ENCODE measurements around the gene KLC4. TPM values are rescaled to one million over a fixed set of nuclear protein-coding genes. Genes with fewer than 3 reads are reported as not detected.

Gene KLC4
- total and polyA plus RNA-seq, 9 of the 15 experiments (the other 6 are each of a cell fraction or from before 2014, with no cell fraction given) = 1.7 to 16.2 (median 7.7) TPM

DNA sequence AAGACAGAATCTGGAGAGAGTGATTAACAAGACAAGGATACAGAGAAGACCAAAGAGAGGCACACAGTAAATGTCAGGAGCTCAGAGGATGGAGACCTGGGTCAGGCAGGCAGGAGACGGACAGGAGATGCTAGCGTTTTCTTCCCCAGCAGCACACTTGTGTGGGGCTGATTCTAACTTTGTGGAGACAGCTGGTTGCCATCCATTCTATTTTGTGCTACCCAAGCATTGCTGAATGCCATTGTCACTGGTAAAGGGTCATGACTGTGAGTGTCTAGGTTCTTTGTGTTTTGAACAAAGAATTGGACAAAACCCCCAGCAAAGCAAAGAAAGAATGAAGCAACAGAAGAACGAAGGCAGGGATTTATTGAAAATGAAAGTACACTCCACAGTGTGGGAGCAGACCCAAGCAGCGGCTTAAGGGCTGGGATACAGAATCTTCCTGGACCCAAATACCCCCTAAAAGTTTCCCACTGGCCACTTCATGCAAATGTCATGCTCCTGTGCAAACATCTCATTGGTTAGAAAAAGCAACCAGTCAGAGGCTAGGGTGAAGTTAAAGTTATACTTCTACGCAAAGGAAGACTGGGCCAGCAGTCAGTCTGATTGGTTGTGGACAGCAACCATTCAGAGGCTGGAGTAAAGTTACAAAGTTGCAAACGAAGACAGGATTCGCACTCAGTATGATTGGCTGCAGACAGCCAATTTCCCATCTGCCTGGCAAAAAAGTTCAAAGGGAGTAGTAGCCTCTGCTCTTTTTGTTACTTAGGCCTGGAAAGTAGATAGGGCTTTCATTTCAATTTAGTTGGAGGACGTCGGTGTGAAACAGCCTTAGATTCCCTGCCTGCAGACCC is 34.2 kb downstream of the KLC4 start (continued):
- 0 out of 2 replicates have a peak, but pooled peaks have one; percentile 16 for TF ChIP-seq E4F1 (CRISPR knock-in tag; IDR thresholded peaks at IDR 0.05; ENCODE audit: borderline replicate concordance)
- no peak for TF ChIP-seq TGIF2 (CRISPR knock-in tag; IDR thresholded peaks at IDR 0.05)
- TF ChIP-seq FOXK2 (conservative IDR thresholded peaks at IDR 0.05 in 1 of 2, IDR thresholded peaks at IDR 0.05 in 1 of 2; ENCODE audit: low read depth in 2 of 2) = no peak
- TF ChIP-seq IRF2 (CRISPR knock-in tag; IDR thresholded peaks at IDR 0.05) = no peak
- no peak for TF ChIP-seq KHSRP (IDR thresholded peaks at IDR 0.05)
- no peak for TF ChIP-seq ARNT (IDR thresholded peaks at IDR 0.05)
- no peak for TF ChIP-seq POLR2AphosphoS2 (IDR thresholded peaks at IDR 0.05; ENCODE audit: low read length)
- no peak for TF ChIP-seq GTF2E2 (tag; IDR thresholded peaks at IDR 0.05)
- TF ChIP-seq ZNF644 (tag; IDR thresholded peaks at IDR 0.05; ENCODE audit: low read depth) = no peak
- TF ChIP-seq PCBP2 (IDR thresholded peaks at IDR 0.05; ENCODE audit: low read depth, low read length, poor library complexity, severe bottlenecking) = no peak
- 0 out of 2 replicates have a peak, but pooled peaks have one; percentile 27 for TF ChIP-seq MTA3 (IDR thresholded peaks at IDR 0.05; ENCODE audit: borderline replicate concordance)
- TF ChIP-seq NR0B1 (IDR thresholded peaks at IDR 0.05; ENCODE audit: partially characterized antibody) = no peak
- TF ChIP-seq PCBP1 (IDR thresholded peaks at IDR 0.05; ENCODE audit: low read depth, low read length, poor library complexity, severe bottlenecking) = no peak
- TF ChIP-seq CREM (IDR thresholded peaks at IDR 0.05; ENCODE audit: low read depth) = 0 out of 2 replicates have a peak, but pooled peaks have one; percentile 11
- peak; percentile 18; the same call in 1 of the 2 replicates for TF ChIP-seq LEF1 (IDR thresholded peaks at IDR 0.05)
